HG02798 (cell line): ENCODE data around the gene ABI3BP.

Source experiments
- ATAC-seq: cut with Tn5 transposase; IDR thresholded peaks from one replicate; pipeline ENCODE4 v1.9.1; 2021; ENCODE audit warnings: mild to moderate bottlenecking; ENCODE audit not compliant: unreplicated experiment, poor library complexity

Gene ABI3BP

GRCh38 chr3:100754563-100755334 lies 238.5 kb downstream of the ABI3BP start:
- ATAC-seq: no peak

DNA sequence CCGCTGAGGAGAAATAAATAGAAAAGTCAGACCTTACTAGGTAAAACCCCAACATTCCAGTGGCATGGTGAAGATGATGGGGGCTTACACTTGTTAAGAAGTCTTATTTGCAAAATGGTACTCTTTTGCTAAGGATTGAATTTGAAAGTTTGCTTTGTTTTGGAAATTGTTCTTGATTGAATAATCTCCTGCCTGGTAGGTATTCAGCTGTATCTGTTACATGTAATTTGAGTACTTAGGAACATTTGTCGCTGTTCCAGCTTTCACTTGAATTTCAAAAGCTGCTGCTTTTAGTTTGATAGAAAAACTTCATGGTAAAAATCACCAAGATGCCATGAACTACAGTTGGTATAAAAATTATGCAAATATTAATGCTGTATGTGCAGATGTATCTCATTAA lies 239.4 kb downstream of the ABI3BP start:
- no peak for ATAC-seq

DNA sequence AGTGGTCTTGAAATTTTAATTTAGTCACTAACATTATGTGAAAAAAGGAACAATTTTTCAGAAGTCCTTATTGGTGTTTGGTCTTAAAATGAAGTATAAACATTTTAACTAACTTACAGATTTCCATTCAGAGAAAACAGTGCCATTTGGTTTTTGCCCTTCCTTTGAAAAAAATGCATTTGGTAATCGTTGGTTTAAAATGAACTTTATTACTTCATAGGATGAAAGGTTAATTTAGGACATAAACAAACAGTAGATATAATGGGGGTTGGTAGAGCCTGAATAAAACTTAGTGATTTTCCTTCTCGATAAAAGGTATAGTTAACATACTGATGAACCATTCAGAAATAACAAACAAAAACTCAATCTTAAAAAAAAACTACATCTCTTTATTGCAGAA lies 244.3 kb downstream of the ABI3BP start:
- no peak for ATAC-seq

DNA sequence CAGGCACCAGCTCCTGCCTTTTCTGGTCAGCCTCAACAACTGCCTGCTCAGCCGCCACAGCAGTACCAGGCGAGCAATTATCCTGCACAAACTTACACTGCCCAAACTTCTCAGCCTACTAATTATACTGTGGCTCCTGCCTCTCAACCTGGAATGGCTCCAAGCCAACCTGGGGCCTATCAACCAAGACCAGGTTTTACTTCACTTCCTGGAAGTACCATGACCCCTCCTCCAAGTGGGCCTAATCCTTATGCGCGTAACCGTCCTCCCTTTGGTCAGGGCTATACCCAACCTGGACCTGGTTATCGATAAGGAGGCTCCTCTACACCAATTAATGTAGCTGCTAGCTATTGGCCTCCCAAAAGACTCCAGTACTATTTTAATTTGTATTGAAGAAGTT lies 245.0 kb downstream of the ABI3BP start:
- no peak for ATAC-seq

GRCh38 chr3:100746092-100746491 lies 247.1 kb downstream of the ABI3BP start:
- ATAC-seq: no peak

DNA sequence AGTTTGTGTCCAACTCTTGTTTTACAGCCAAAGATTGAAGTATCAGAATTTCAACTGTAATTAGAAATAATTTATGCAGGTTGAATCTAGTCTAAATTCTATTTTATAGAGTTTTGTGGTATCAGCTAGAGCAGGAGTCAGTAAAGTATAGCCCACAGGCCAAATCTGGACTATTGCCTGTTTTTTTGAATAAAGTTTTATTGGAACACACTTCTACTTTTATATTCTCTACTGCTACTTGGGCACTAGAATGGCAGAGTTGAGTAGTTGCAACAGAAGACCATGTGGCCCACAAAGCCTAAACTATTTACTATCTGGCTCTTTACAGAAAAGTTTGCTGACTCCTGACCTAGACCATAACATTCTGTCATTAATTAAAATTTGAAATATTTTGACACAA lies 247.6 kb downstream of the ABI3BP start:
- ATAC-seq: no peak

DNA sequence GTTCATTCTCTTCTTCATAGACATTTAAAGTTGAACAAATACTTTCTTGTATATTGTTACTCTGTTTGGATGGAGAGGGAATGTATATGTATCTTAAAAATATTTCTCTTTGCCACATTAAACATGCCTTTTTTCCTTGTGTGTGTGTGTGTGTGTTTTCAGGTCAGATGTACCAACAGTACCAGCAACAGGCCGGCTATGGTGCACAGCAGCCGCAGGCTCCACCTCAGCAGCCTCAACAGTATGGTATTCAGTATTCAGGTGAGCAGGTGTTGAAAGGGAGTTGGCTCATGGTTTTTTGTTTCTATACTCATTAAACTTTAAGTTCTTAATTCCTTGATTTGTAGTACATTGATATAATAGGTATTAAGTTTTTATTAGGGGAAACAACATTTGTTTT lies 248.6 kb downstream of the ABI3BP start:
- ATAC-seq: no peak

DNA sequence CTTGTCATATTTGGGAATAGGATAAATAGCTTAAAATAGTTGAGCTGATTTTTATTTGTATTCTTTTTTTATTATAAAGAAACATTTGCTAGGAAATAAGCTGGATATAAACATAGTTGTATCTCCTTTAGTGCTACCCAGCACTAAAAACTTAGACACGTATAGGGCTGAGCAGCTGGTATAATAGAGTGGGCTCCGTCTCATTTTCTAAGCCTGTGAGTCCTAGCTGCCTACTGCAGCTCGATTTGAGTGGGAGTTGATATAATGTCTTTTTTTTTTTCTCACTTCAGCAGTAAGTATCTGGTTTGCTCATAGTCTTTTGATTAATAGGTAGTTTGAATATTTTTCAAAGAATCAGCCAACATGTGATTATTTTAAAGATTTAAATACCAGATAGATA lies 249.7 kb downstream of the ABI3BP start:
- no peak for ATAC-seq

- ATAC-seq: no peak
Measured at GRCh38 chr3:100740207-100740606, 253.0 kb downstream of the ABI3BP start.

- no peak for ATAC-seq
Measured at GRCh38 chr3:100737334-100737733, 255.9 kb downstream of the ABI3BP start.

DNA sequence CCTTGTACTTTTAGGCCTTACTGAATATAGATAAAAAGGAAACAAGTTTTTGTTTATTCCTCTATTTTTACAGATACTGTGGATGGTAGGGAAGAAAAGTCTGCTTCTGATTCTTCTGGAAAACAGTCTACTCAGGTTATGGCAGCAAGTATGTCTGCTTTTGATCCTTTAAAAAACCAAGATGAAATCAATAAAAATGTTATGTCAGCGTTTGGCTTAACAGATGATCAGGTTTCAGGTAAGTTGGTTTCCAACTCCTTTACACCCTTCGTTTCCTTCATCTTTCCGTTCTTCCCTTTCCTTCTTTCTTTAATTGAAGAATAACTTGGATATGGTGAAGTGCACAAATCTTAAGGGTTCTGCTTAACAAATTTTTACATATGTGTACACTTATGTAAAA lies 260.8 kb downstream of the ABI3BP start:
- no peak for ATAC-seq

DNA sequence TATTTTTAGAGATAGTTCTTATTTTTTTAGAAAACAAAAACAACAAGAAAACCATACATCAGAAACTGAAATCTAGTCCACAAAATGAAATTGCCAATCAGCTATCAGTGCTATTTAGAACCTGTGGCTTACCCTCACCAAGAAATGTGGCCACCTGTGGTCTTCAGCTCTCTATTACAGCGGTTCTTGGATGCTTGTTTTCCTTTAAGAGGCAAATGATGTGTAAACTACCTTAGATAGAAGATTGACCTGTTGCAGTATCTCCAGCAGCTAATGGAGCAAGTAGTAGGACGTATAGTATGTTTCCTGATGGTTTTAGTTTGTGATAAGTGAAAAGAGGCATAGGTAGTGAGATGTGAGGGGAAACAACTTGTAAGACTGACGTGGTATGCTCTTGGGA lies 262.7 kb downstream of the ABI3BP start:
- peak; percentile 72 for ATAC-seq

DNA sequence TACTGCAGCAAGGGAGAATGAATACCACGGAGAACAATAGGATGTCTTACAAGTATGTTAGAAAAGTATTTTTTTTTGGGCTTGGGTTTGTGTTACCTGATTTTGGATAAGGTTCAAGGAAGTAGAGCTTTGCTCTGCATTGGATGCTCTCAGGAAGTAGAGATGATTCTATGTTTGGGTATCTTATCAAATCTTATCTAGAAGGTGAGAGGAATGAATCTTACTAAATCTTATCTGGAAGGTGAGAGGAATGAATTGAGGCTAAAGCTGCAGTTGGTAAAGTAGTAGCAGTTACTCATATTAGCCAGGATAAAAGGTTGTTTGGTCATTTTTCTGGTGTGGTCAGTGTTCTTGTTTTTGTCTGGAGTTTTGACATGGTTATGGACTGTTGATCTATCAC lies 266.5 kb downstream of the ABI3BP start:
- no peak for ATAC-seq

DNA sequence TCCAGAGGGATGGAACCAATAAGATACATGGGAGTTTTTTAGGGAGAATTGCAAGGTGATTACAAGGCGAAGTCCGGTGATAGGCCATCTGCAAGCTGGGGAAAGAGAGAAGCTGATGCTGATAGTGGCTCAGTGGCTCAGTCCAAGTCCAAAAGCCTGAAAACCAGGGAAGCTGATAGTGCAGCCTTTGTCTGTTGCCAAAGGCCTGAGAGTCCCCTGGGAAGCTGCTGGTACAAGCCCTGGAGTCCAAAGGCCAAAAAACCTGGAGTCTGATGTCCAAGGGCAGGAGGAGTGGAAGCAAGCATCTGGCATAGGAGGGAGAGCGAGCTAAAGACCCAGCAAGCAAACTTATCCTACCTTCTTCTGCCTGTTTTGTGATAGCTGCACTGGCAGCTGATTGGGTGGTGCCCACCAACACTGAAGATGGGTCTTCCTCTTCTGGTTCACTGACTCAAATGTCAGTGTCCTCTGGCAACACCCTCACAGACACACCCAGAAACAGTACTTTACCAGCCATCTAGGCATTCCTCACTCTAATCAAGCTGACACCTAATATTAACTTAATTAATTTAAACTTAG lies 267.2 kb downstream of the ABI3BP start:
- no peak for ATAC-seq

- no peak for ATAC-seq
Measured at GRCh38 chr3:100720426-100720825, 272.8 kb downstream of the ABI3BP start.

DNA sequence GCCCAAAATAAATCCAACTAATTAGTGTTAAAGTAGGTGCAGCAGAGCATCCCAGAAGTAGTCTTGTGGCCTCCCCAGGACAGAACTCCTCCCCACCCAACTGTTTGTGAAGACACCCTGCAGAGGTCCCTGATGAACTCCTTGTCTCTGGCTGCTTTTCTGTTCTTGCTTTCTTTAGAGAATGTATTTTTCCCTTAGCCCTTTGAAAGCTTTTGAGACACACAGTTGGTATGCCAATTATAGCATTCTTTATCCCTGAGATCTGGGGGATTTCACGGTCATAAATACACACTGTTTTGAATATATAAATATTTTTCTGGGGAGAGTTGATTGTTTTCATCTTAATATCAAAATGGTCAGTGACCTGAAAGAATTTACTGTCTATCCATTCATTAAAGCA lies 274.1 kb downstream of the ABI3BP start:
- no peak for ATAC-seq

GRCh38 chr3:100717637-100718487 lies 275.4 kb downstream of the ABI3BP start:
- ATAC-seq: no peak

- no peak for ATAC-seq
Measured at GRCh38 chr3:100717063-100717462, 276.2 kb downstream of the ABI3BP start.

DNA sequence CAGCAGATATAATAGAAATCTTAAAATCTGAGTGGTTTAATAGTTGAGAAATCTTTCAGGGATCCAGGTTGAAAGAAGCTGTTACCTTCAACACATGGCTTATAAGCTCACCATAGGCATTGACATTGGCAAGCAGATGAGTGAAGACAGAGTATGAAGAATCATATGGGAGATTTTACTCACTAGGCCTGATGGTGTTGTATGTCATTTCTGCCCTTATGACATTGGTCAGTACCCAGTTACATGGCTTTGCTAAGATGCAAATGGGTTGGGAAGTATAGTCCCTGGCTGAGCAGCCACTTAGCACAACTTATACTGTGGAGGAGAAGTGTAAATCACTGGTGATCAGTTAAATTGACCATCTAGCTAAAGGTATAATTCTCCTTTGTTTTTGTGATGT lies 278.0 kb downstream of the ABI3BP start:
- ATAC-seq: no peak

DNA sequence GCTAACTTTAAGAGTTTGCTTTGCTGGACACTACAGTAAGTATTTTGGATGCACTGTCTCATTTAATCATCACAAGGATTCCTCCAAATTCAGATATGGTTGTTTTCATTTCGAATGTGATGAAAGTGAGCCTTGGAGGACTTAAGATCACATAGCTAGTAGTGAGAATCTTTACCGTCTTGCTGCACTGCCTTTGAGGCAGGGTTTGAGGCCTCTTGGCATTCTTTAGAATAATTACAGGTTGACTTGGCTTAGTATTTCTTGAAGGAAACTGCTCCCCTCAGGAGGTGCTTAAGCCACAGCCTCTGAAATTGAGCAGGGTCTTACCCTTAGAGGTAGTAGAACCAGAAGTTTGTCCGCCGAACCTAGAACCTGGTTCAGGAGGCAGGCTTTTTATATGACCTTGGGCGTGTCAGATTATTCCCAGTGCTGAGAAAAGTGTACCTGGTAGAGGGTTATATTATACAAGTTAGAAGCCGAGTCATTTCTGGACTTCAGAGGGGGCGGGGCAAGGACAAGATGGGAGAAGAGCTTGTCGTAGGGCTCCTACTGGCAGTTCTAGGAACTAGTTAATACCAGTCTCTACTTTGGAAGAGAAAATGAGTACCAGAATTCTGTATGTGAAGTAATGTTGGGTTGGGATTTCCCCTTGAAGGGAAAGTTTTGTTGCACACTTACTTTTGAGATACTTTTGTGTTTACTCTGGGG lies 282.8 kb downstream of the ABI3BP start:
- peak; percentile 39 for ATAC-seq

GRCh38 chr3:100709842-100710260 lies 283.4 kb downstream of the ABI3BP start:
- ATAC-seq: no peak
